ENCODE data around the gene SUZ12. TPM values are rescaled to one million over a fixed set of nuclear protein-coding genes. Genes with fewer than 3 reads are reported as not detected.

SUZ12 gene
- total and polyA plus RNA-seq, 9 of the 15 experiments (the other 6 are each of a cell fraction or from before 2014, with no cell fraction given) = 19.5 to 64.3 (median 47.2) TPM

DNA sequence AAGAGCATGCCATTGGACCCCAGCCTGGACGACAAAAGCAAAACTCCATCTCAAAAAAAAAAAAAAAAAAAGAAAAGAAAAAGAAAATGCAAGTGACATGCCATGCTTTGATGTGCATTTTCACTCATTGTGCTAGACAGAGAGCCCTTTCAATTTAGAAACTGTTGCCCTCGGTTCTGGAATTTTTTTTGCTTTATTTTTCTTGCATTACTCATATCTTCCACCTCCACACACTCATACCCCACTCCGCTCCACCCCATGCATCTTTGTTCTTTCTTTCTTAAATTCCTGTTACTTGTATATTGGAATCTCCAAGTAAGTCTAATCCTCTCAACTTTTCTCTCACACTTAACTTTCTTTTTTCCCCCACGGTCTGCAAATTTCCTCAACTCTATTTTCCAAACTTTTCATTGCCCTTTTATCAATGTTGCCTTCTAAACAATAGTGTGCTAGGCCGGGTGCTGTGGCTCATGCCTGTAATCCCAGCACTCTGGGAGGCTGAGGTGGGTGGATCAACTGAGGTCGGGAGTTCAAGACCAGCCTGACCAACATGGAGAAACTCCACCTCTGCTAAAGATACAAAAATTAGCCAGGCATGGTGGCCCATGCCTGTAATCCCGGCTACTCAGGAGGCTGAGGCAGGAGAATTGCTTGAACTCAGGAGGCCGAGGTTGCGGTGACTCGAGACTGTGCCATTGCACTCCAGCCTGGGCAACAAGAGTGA lies 16.8 kb upstream of the SUZ12 start:
- H3K9ac ChIP-seq (ENCODE audit: insufficient read depth in 1 of 2, low read depth in 2 of 2, low read length in 2 of 2) = no peak overlapping the region
- H3K4me1 ChIP-seq (replicated peaks in 1 of 2; ENCODE audit: control insufficient read depth in 2 of 2, insufficient read depth in 2 of 2, low read length in 2 of 2) = peaks cover 0 to 4% of the 10 kb centered on the region in 2 experiments; a peak in 2 of 5 replicates
- BruUV-seq (replicated peaks) = no TSS peak
- no peak overlapping the region for H3K4me2 ChIP-seq (ENCODE audit: insufficient read depth, low read length)
- no peak overlapping the region for H3K27ac ChIP-seq (ENCODE audit: extremely low read depth, low read depth, low read length)
- FAIRE-seq (no peak), DNase-seq (ENCODE audit: extremely low read depth in 1 of 4, low spot score in 3 of 4) (no peak), ATAC-seq (no peak)
- no peak overlapping the region for H3K4me3 ChIP-seq
- CTCF ChIA-PET (ENCODE audit: low intra/inter-chr PET ratio) = no interaction called here
- no peaks in the 10 kb centered on the region for H3K27me3 ChIP-seq (ENCODE audit: control insufficient read depth in 2 of 2, insufficient read depth in 2 of 2, low read length in 2 of 2)
- intact Hi-C loops (cut with micrococcal nuclease) (no loop called here), in situ Hi-C loops (cut with MboI) (no loop called here)
- no peaks in the 10 kb centered on the region for H3K79me2 ChIP-seq (ENCODE audit: control insufficient read depth, insufficient read depth, low read length)
- TF ChIP-seq THRA (IDR thresholded peaks at IDR 0.05) = no peak
- no peak for TF ChIP-seq SMARCB1 (IDR thresholded peaks at IDR 0.05; ENCODE audit: insufficient read length, low read depth)
- TF ChIP-seq DACH1 (IDR thresholded peaks at IDR 0.05; ENCODE audit: partially characterized antibody) = no peak
- H3K9me1 ChIP-seq (ENCODE audit: control insufficient read depth, insufficient read depth, low read length) = no peaks in the 10 kb centered on the region
- WGBS (ENCODE audit: insufficient coverage, low coverage, missing lambda C conversion rate) = 52% methylated on average over 10 of the region's 10 CpGs
- H2AFZ ChIP-seq (ENCODE audit: low read depth, low read length) = peak overlapping the region; percentile 37; the same call in 1 of the 2 replicates
- H4K20me1 ChIP-seq (replicated peaks; ENCODE audit: control insufficient read depth, insufficient read depth, low read length) = no peaks in the 10 kb centered on the region
- H3K36me3 ChIP-seq (ENCODE audit: control insufficient read depth, insufficient read depth, low read length) = no peaks in the 10 kb centered on the region
- POLR2A ChIA-PET = no interaction called here
- no peaks in the 10 kb centered on the region for H3K9me3 ChIP-seq (replicated peaks; ENCODE audit: control insufficient read depth, insufficient read depth, low read depth, low read length)

All from K562 (cell line).